CD14-positive monocyte (primary cell): Measurements from ENCODE around the gene PDE8B. TPM values are rescaled to one million over a fixed set of nuclear protein-coding genes. Genes with fewer than 3 reads are reported as not detected.
"Not testable (repeated sequence)": the region's sequence is repeated elsewhere in the genome, so short reads cannot be mapped to it uniquely, and the experiment has no call there.

Experiments
- DNase-seq, 3 donors: peaks; one replicate each; pipeline ENCODE4 v3.0.0-alpha.2; 2011 to 2022
- H2AFZ ChIP-seq: 2 replicates; pipeline ENCODE4 v1.6.0; 2012; ENCODE audit warnings: mild to moderate bottlenecking, low read depth, low read length, inconsistent platforms; ENCODE audit not compliant: insufficient read depth, poor library complexity, severe bottlenecking
- H3K27ac ChIP-seq, 2 donors: 1 replicate in 1 of 2; 2 replicates in 1 of 2; pipeline ENCODE4 v1.5.1; 2012 to 2013; ENCODE audit warnings: low read length in 2 of 2, control low read depth in 1 of 2, inconsistent platforms in 1 of 2, low read depth in 1 of 2, mild to moderate bottlenecking in 1 of 2
- H3K27me3 ChIP-seq, 2 donors: one replicate each; pipeline versions ENCODE4 v1.6.0 to v1.6.1; 2011 to 2013; ENCODE audit warnings: low read length in 2 of 2; ENCODE audit not compliant: control insufficient read depth in 2 of 2, insufficient read depth in 2 of 2
- H3K36me3 ChIP-seq, 2 donors: replicated peaks in 1 of 2; 1 replicate in 1 of 2; 2 replicates in 1 of 2; pipeline versions ENCODE4 v1.5.1 to v1.6.1; 2012 to 2013; ENCODE audit warnings: low read length in 2 of 2, control low read depth in 1 of 2, inconsistent platforms in 1 of 2, mild to moderate bottlenecking in 1 of 2; ENCODE audit not compliant: insufficient read depth in 2 of 2, control insufficient read depth in 1 of 2
- H3K4me1 ChIP-seq, 2 donors: 1 replicate in 1 of 2; 2 replicates in 1 of 2; pipeline versions ENCODE4 v1.5.1 to v1.6.1; 2012 to 2013; ENCODE audit warnings: low read length in 2 of 2, control low read depth in 1 of 2, inconsistent platforms in 1 of 2, mild to moderate bottlenecking in 1 of 2, moderate library complexity in 1 of 2; ENCODE audit not compliant: insufficient read depth in 2 of 2, control insufficient read depth in 1 of 2
- H3K4me2 ChIP-seq: replicated peaks from 2 replicates; pipeline ENCODE3; 2012; ENCODE audit warnings: low read length, moderate library complexity, mild to moderate bottlenecking; ENCODE audit not compliant: poor library complexity, severe bottlenecking; ENCODE audit errors: extremely low read depth
- H3K4me3 ChIP-seq, 3 experiments: fragments of 200-600 bp in 1 of 3; sonication (generic) in 1 of 3; replicated peaks in 1 of 3; 1 replicate in 2 of 3; 2 replicates in 1 of 3; pipeline ENCODE4 v1.5.1; 2011 to 2013; ENCODE audit warnings: low read length in 3 of 3, mild to moderate bottlenecking in 3 of 3, control low read depth in 2 of 3, low read depth in 2 of 3, inconsistent platforms in 1 of 3, moderate library complexity in 1 of 3
- H3K79me2 ChIP-seq: 2 replicates; pipeline ENCODE4 v1.6.0; 2012; ENCODE audit warnings: mild to moderate bottlenecking, control low read depth, inconsistent platforms, low read length, moderate library complexity; ENCODE audit not compliant: insufficient read depth
- H3K9ac ChIP-seq: 2 replicates; pipeline ENCODE4 v1.6.0; 2017; ENCODE audit warnings: low read length, mild to moderate bottlenecking; ENCODE audit not compliant: insufficient read depth, poor library complexity, severe bottlenecking
- H3K9me3 ChIP-seq, 2 donors: replicated peaks in 1 of 2; 1 replicate in 1 of 2; 2 replicates in 1 of 2; pipeline versions ENCODE4 v1.5.1 to v1.6.1; 2012 to 2013; ENCODE audit warnings: low read length in 2 of 2, control low read depth in 1 of 2; ENCODE audit not compliant: control insufficient read depth in 1 of 2, insufficient read depth in 1 of 2
- H4K20me1 ChIP-seq: 2 replicates; pipeline ENCODE4 v1.6.0; 2012; ENCODE audit warnings: mild to moderate bottlenecking, low read length, control low read depth, moderate library complexity; ENCODE audit not compliant: insufficient read depth
- H3K27ac Mint-ChIP-seq, 7 donors: one replicate each; pipeline ENCODE4 v1.8.0; 2020; ENCODE audit warnings: mild to moderate bottlenecking in 7 of 7, mixed read lengths in 7 of 7, moderate library complexity in 6 of 7, inconsistent platforms in 2 of 7
- H3K27me3 Mint-ChIP-seq, 3 donors: one replicate each; pipeline ENCODE4 v1.8.0; 2021 to 2022; ENCODE audit warnings: low read depth in 3 of 3, mild to moderate bottlenecking in 3 of 3, mixed read lengths in 3 of 3, moderate library complexity in 3 of 3, inconsistent platforms in 1 of 3
- H3K36me3 Mint-ChIP-seq, 2 donors: one replicate each; pipeline ENCODE4 v1.8.0; 2020; ENCODE audit warnings: mixed read lengths in 2 of 2, inconsistent platforms in 1 of 2, mild to moderate bottlenecking in 1 of 2
- H3K4me1 Mint-ChIP-seq: one replicate; pipeline ENCODE4 v1.8.0; 2020; ENCODE audit warnings: mild to moderate bottlenecking, mixed read lengths
- H3K4me3 Mint-ChIP-seq, 2 donors: one replicate each; pipeline ENCODE4 v1.8.0; 2020; ENCODE audit warnings: mild to moderate bottlenecking in 2 of 2, mixed read lengths in 2 of 2, moderate library complexity in 1 of 2
- H3K9me3 Mint-ChIP-seq, 7 donors: one replicate each; pipeline ENCODE4 v1.8.0; 2020 to 2022; ENCODE audit warnings: mixed read lengths in 7 of 7, mild to moderate bottlenecking in 6 of 7, moderate library complexity in 6 of 7, inconsistent platforms in 2 of 7
- CTCF ChIP-seq: fragments of 200-600 bp; IDR thresholded peaks from one replicate; pipeline ENCODE4 v1.8.0; 2022; ENCODE audit warnings: antibody characterized with exemption, mild to moderate bottlenecking
- WGBS: methylation state at CpG from one replicate; pipeline ENCODE4 v1.1.5; 2013; ENCODE audit warnings: missing lambda C conversion rate; ENCODE audit not compliant: insufficient coverage; 5-methylcytosine and 5-hydroxymethylcytosine counted together
- intact Hi-C, 2 donors: fragments of 100-400 bp; cut with micrococcal nuclease; formaldehyde crosslinking; loops; one replicate each; pipeline versions ENCODE4 v1.15.0 to v1.15.1; 2023
- polyA plus RNA-seq, 3 donors: library from polyadenylated mRNA; depleted of rRNA in 1 of 3; unstranded in 2 of 3; stranded (reverse) in 1 of 3; fragments of 300-500 nt in 2 of 3; fragments of >200 nt in 1 of 3; fragmentation: Illumina TruSeq in 2 of 3; gene quantifications; 1 replicate in 2 of 3; 2 replicates in 1 of 3; pipeline ENCODE4 v1.2.3, GENCODE V29; 2012 to 2021

The PDE8B gene
- polyA plus RNA-seq, 3 donors, result 0.11 to 0.61 (median 0.29) TPM

GRCh38 chr5:77379558-77380061, 169.1 kb downstream of the PDE8B start:
- no CpG with 5 or more reads among the region's 6 CpGs for WGBS
- no peak overlapping the region for H3K27ac ChIP-seq
- peaks cover 0 to 9% (median 2%) of the 10 kb centered on the region in 7 donors for H3K9me3 Mint-ChIP-seq
- peaks cover 0 to 18% of the 10 kb centered on the region in 2 donors for H3K4me1 ChIP-seq
- H3K27ac Mint-ChIP-seq, result peak overlapping the region in 1 of 7 donors; percentile 2
- no peaks in the 10 kb centered on the region for H4K20me1 ChIP-seq
- no peaks in the 10 kb centered on the region for H3K36me3 Mint-ChIP-seq
- H3K4me1 Mint-ChIP-seq, result peaks cover 5% of the 10 kb centered on the region
- no peaks in the 10 kb centered on the region for H3K36me3 ChIP-seq
- no peaks in the 10 kb centered on the region for H3K27me3 ChIP-seq
- no peak overlapping the region for H3K4me2 ChIP-seq
- no peaks in the 10 kb centered on the region for H3K9me3 ChIP-seq
- no peak for TF ChIP-seq CTCF
- DNase-seq, result peak in 1 of 3 donors; percentile 37
- peaks cover 0 to 2% (median 0%) of the 10 kb centered on the region in 3 donors for H3K27me3 Mint-ChIP-seq
- no peaks in the 10 kb centered on the region for H3K79me2 ChIP-seq
- no peak overlapping the region for H3K9ac ChIP-seq
- H2AFZ ChIP-seq, result no peak overlapping the region
- no peak overlapping the region for H3K4me3 Mint-ChIP-seq
- intact Hi-C loops, result no loop called here
- H3K4me3 ChIP-seq, result no peak overlapping the region

GRCh38 chr5:77380636-77381035, 170.2 kb downstream of the PDE8B start:
- peaks cover 0 to 2% (median 0%) of the 10 kb centered on the region in 3 donors for H3K27me3 Mint-ChIP-seq
- H3K4me2 ChIP-seq, result no peak overlapping the region

GRCh38 chr5:77383336-77383735, 172.9 kb downstream of the PDE8B start:
- H3K4me3 ChIP-seq, H3K4me1 Mint-ChIP-seq, H3K27ac ChIP-seq, H4K20me1 ChIP-seq, H2AFZ ChIP-seq, H3K27me3 ChIP-seq, intact Hi-C loops, DNase-seq, H3K36me3 ChIP-seq, H3K27me3 Mint-ChIP-seq, H3K9ac ChIP-seq, H3K36me3 Mint-ChIP-seq, H3K4me2 ChIP-seq, H3K9me3 ChIP-seq, H3K4me3 Mint-ChIP-seq, H3K79me2 ChIP-seq, H3K27ac Mint-ChIP-seq: not testable (repeated sequence)
- peaks cover 4 to 17% (median 9%) of the 10 kb centered on the region in 7 donors for H3K9me3 Mint-ChIP-seq
- peaks cover 0 to 18% of the 10 kb centered on the region in 2 donors for H3K4me1 ChIP-seq
- no CpG with 5 or more reads among the region's 2 CpGs for WGBS

More at GRCh38 chr5:77380636-77381035, 170.2 kb downstream of the PDE8B start:
- peaks cover 5% of the 10 kb centered on the region for H3K4me1 Mint-ChIP-seq
- no peak overlapping the region for H3K4me3 Mint-ChIP-seq
- Histone ChIP-seq H3K27ac (no peak overlapping the region), H3K79me2 (no peaks in the 10 kb centered on the region), H2AFZ (no peak overlapping the region), H3K9me3 (no peaks in the 10 kb centered on the region), H3K4me1 (peaks cover 0 to 18% of the 10 kb centered on the region in 2 donors), H3K36me3 (no peaks in the 10 kb centered on the region), H3K4me3 (no peak overlapping the region), H3K9ac (no peak overlapping the region), H3K27me3 (no peaks in the 10 kb centered on the region), H4K20me1 (no peaks in the 10 kb centered on the region)
- WGBS, result 94% methylated on average over 3 of the region's 4 CpGs
- no peak for DNase-seq
- TF ChIP-seq CTCF, result no peak
- H3K27ac Mint-ChIP-seq, result peak overlapping the region in 1 of 7 donors; percentile 69
- intact Hi-C loops, result no loop called here
- no peaks in the 10 kb centered on the region for H3K36me3 Mint-ChIP-seq
- H3K9me3 Mint-ChIP-seq, result peaks cover 0 to 9% (median 4%) of the 10 kb centered on the region in 7 donors
